Body of pancreas (tissue), 4 donors: ENCODE measurements around the gene CYFIP1.

Source experiments
- CTCF ChIP-seq, 7 experiments: fragments of 450-650 bp in 4 of 7; fragments of 200-600 bp in 3 of 7; sonication (generic) in 3 of 7; IDR thresholded peaks; one replicate each; pipeline ENCODE4 v1.5.1; 2016 to 2019; ENCODE audit warnings: antibody characterized with exemption in 7 of 7
- POLR2A ChIP-seq, 3 donors: fragments of 450-650 bp; IDR thresholded peaks; one replicate each; pipeline ENCODE4 v1.6.1; 2016; ENCODE audit warnings: antibody characterized with exemption in 3 of 3, mild to moderate bottlenecking in 2 of 3

- TF ChIP-seq POLR2A (IDR thresholded peaks at IDR 0.05): no peak
- TF ChIP-seq CTCF (IDR thresholded peaks at IDR 0.05): no peak
Observed at GRCh38 chr15:22911306-22911705, 68.9 kb downstream of the CYFIP1 start.
